ENCODE results near the gene CPSF4L. TPM values are rescaled to one million over a fixed set of nuclear protein-coding genes. Genes with fewer than 3 reads are reported as not detected.
A peak's percentile ranks its signal among the peaks of the same experiment; 100 is the strongest.

CPSF4L gene
- total and polyA plus RNA-seq, 2 of the 13 experiments (the other 11 are each of a cell fraction or from before 2014, with no cell fraction given), result 0.73 to 1.6 TPM

DNA sequence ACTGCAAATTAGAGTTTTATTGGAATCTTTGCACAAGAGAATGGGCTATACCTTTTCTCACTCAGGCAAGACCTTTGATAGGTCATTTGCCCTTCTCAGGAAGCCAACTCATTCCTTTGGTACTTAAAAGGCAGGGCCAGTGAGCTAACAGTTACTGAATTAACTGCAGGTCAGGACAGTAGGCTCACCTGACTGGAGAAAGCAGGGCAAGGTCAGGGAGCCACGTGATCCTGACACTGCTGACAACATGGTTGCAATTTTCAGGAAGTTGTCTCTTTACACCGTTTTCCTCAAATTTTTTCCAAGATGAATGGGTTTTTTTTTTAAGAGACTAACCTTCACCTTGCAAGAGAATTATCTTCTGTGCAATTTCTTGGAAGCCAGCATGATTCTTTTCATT is 21.1 kb downstream of the CPSF4L start (continued):
- TF ChIP-seq ZNF34 (CRISPR knock-in tag; IDR thresholded peaks at IDR 0.05; ENCODE audit: borderline replicate concordance), result no peak

DNA sequence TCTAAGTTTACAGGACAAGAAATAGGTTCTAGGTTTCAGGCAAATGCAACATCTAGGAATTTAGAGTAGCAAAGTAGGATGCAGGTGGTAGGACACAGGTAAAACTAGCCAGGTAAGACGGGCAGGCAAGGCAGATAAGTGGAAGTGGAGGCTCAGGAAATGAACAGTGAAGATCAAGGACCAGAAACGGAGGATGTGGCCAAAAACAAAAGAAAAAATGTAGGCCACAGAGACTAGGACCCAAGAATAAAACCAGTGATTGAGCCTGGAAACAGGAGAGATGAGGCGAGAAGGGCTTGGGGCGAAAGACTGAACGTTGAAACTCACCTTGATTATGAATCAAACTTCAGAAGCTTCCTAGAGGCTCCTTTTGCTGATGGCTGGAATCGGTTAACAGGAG is 24.0 kb downstream of the CPSF4L start:
- ChIA-PET CTCF (ENCODE audit: low intra/inter-chr PET ratio, low total read pairs) (no interaction called here), POLR2A (no interaction called here)
- H3K27me3 ChIP-seq (ENCODE audit: control insufficient read depth in 1 of 2, insufficient read depth in 2 of 2, low read length in 2 of 2), result no peaks in the 10 kb centered on the region; a peak in 1 of 5 replicates
- H3K4me1 ChIP-seq (ENCODE audit: insufficient read depth, low read length), result peaks cover 48% of the 10 kb centered on the region
- no peak overlapping the region for H3K9ac ChIP-seq (ENCODE audit: insufficient read depth, low read depth, low read length)
- H3K4me2 ChIP-seq (ENCODE audit: low read depth, low read length), result no peak overlapping the region; the same call in 1 of the 2 replicates
- DNase-seq (ENCODE audit: low spot score) (no peak), ATAC-seq (no peak), FAIRE-seq (no peak)
- peaks cover 9 to 38% of the 10 kb centered on the region in 2 experiments for H3K36me3 ChIP-seq (replicated peaks in 1 of 2; ENCODE audit: control insufficient read depth in 1 of 2, insufficient read depth in 2 of 2, low read length in 2 of 2)
- no peak overlapping the region for H3K4me3 ChIP-seq (replicated peaks in 1 of 3; ENCODE audit: insufficient read depth in 1 of 3, low read depth in 2 of 3, low read length in 3 of 3)
- H3K9me3 ChIP-seq (ENCODE audit: low read length), result no peaks in the 10 kb centered on the region
- no TSS peak for BruUV-seq (replicated peaks)
- H2AFZ ChIP-seq (ENCODE audit: low read length), result no peak overlapping the region
- in situ Hi-C loops (cut with HindIII; ENCODE audit: extremely low pct_ligation_motif_present, low pct_unique_long_range_greater_than_20kb) (no loop called here), intact Hi-C loops (cut with micrococcal nuclease; ENCODE audit: unreplicated experiment) (no loop called here)
- no peak overlapping the region for H3K27ac ChIP-seq (ENCODE audit: extremely low read length, insufficient read depth, low read length)
- 92% methylated on average over 6 of the region's 6 CpGs for WGBS (ENCODE audit: low lambda C conversion rate)
- no peaks in the 10 kb centered on the region for H4K20me1 ChIP-seq (ENCODE audit: insufficient read depth, low read length)
- peaks cover 31% of the 10 kb centered on the region for H3K79me2 ChIP-seq (ENCODE audit: insufficient read depth, low read length)
- TF ChIP-seq SAP130 (CRISPR knock-in tag; IDR thresholded peaks at IDR 0.05; ENCODE audit: low read depth), result no peak
- 0 out of 2 replicates have a peak, but pooled peaks have one; percentile 37 for TF ChIP-seq ZC3H13 (CRISPR knock-in tag; IDR thresholded peaks at IDR 0.05)

DNA sequence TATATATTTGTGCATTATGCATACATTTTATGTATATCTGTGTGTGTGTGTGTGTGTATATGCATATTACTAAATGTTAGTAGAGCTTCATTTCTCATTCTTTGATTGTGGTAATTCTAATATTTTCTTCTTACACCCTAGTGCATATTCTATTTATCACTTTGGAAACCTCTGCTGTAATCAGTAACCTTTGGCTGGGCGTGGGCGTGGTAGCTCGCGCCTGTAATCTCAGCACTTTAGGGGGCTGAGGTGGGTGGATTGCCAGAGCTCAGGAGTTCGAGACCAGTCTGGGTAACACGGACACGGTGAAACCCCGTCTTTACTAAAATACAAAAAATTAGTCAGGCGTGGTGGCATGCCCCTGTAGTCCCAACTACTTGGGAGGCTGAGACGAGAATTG is 26.9 kb downstream of the CPSF4L start:
- Histone ChIP-seq H4K20me1 (ENCODE audit: insufficient read depth, low read length) (no peaks in the 10 kb centered on the region), H3K4me2 (ENCODE audit: low read depth, low read length) (no peak overlapping the region), H3K9ac (ENCODE audit: insufficient read depth, low read depth, low read length) (no peak overlapping the region), H2AFZ (ENCODE audit: low read length) (no peak overlapping the region), H3K9me3 (ENCODE audit: low read length) (no peaks in the 10 kb centered on the region), H3K36me3 (replicated peaks in 1 of 2; ENCODE audit: control insufficient read depth in 1 of 2, insufficient read depth in 2 of 2, low read length in 2 of 2) (peaks cover 8 to 22% of the 10 kb centered on the region in 2 experiments), H3K27ac (ENCODE audit: extremely low read length, insufficient read depth, low read length) (no peak overlapping the region), H3K4me1 (ENCODE audit: insufficient read depth, low read length) (peaks cover 56% of the 10 kb centered on the region), H3K27me3 (ENCODE audit: control insufficient read depth in 1 of 2, insufficient read depth in 2 of 2, low read length in 2 of 2) (peaks cover 0 to 4% of the 10 kb centered on the region in 2 experiments; a peak in 1 of 5 replicates), H3K4me3 (replicated peaks in 1 of 3; ENCODE audit: insufficient read depth in 1 of 3, low read depth in 2 of 3, low read length in 3 of 3) (no peak overlapping the region), H3K79me2 (ENCODE audit: insufficient read depth, low read length) (peaks cover 57% of the 10 kb centered on the region)
- intact Hi-C loops (cut with micrococcal nuclease; ENCODE audit: unreplicated experiment) (no loop called here), in situ Hi-C loops (cut with HindIII; ENCODE audit: extremely low pct_ligation_motif_present, low pct_unique_long_range_greater_than_20kb) (loop anchor here (5.0 kb wide), 1 partner anchor 42 kb away; the partner anchor contains the start of gene COG1)
- ATAC-seq (no peak), DNase-seq (ENCODE audit: low spot score) (no peak), FAIRE-seq (no peak)
- WGBS (ENCODE audit: low lambda C conversion rate), result 93% methylated on average over 10 of the region's 10 CpGs
- TF ChIP-seq, protein P1, sequence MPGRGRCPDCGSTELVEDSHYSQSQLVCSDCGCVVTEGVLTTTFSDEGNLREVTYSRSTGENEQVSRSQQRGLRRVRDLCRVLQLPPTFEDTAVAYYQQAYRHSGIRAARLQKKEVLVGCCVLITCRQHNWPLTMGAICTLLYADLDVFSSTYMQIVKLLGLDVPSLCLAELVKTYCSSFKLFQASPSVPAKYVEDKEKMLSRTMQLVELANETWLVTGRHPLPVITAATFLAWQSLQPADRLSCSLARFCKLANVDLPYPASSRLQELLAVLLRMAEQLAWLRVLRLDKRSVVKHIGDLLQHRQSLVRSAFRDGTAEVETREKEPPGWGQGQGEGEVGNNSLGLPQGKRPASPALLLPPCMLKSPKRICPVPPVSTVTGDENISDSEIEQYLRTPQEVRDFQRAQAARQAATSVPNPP (CRISPR knock-in tag; IDR thresholded peaks at IDR 0.05), result no peak
- no peak for TF ChIP-seq ZNF343 (CRISPR knock-in tag; IDR thresholded peaks at IDR 0.05)
- no peak for TF ChIP-seq PRPF4 (IDR thresholded peaks at IDR 0.05; ENCODE audit: low read depth, low read length, poor library complexity, severe bottlenecking)
- TF ChIP-seq, protein P2, sequence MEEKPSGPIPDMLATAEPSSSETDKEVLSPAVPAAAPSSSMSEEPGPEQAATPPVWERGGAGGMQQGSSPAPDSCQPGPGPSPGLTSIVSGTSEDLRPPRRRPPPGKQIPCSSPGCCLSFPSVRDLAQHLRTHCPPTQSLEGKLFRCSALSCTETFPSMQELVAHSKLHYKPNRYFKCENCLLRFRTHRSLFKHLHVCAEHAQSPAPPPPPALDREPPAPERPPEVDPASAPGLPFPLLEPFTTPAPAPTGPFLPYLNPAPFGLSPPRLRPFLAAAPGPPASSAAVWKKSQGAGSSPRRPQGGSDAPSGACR (CRISPR knock-in tag; IDR thresholded peaks at IDR 0.05), result no peak
- no peak for TF ChIP-seq ZKSCAN5 (CRISPR knock-in tag; IDR thresholded peaks at IDR 0.05)
- no peak for TF ChIP-seq JARID2 (CRISPR knock-in tag; IDR thresholded peaks at IDR 0.05; ENCODE audit: insufficient replicate concordance)
- no peak for TF ChIP-seq ZNF143 (CRISPR knock-in tag; IDR thresholded peaks at IDR 0.05)
- no peak for TF ChIP-seq ZNF761 (CRISPR knock-in tag; conservative IDR thresholded peaks at IDR 0.05)
- TF ChIP-seq SKI (IDR thresholded peaks at IDR 0.05; ENCODE audit: partially characterized antibody), result no peak
- no peak for TF ChIP-seq ZNF788 (CRISPR knock-in tag; IDR thresholded peaks at IDR 0.05; ENCODE audit: borderline replicate concordance)
- TF ChIP-seq ZNF30 (CRISPR knock-in tag; IDR thresholded peaks at IDR 0.05), result no peak
- no peak for TF ChIP-seq ZNF589 (CRISPR knock-in tag; conservative IDR thresholded peaks at IDR 0.05)
- POLR2A ChIA-PET, result no interaction called here
- CTCF ChIA-PET (ENCODE audit: low intra/inter-chr PET ratio, low total read pairs), result no interaction called here
- no TSS peak for BruUV-seq (replicated peaks)

All from HepG2 (cell line).